ENCODE measurements around the gene DTNBP1.

The DTNBP1 gene

GRCh38 chr6:15578716-15579391 is 84.0 kb downstream of the DTNBP1 start:
- TF ChIP-seq POLR2AphosphoS5 (IDR thresholded peaks at IDR 0.05; ENCODE audit: low read depth, low read length): no peak
- no peak for TF ChIP-seq REST (IDR thresholded peaks at IDR 0.05; ENCODE audit: insufficient read depth in 1 of 2, low read depth in 2 of 2, low read length in 2 of 2)
- no peak for TF ChIP-seq SIN3A (IDR thresholded peaks at IDR 0.05; ENCODE audit: borderline replicate concordance, insufficient read depth, low read length)

- TF ChIP-seq TAF1 (IDR thresholded peaks at IDR 0.05; ENCODE audit: borderline replicate concordance, insufficient read depth, low read length) (no peak), FOXP2 (optimal IDR thresholded peaks at IDR 0.05; ENCODE audit: borderline replicate concordance, extremely low read depth, extremely low read length, insufficient read depth) (no peak), SIN3A (IDR thresholded peaks at IDR 0.05; ENCODE audit: borderline replicate concordance, insufficient read depth, low read length) (no peak), REST (IDR thresholded peaks at IDR 0.05; ENCODE audit: insufficient read depth in 1 of 2, low read depth in 2 of 2, low read length in 2 of 2) (no peak), POLR2AphosphoS5 (IDR thresholded peaks at IDR 0.05; ENCODE audit: low read depth, low read length) (no peak)
Observed at GRCh38 chr6:15577550-15578171, 85.2 kb downstream of the DTNBP1 start.

GRCh38 chr6:15577106-15577505 is 85.7 kb downstream of the DTNBP1 start:
- TF ChIP-seq FOXP2 (optimal IDR thresholded peaks at IDR 0.05; ENCODE audit: borderline replicate concordance, extremely low read depth, extremely low read length, insufficient read depth) (no peak), REST (IDR thresholded peaks at IDR 0.05; ENCODE audit: insufficient read depth in 1 of 2, low read depth in 2 of 2, low read length in 2 of 2) (no peak), TAF1 (IDR thresholded peaks at IDR 0.05; ENCODE audit: borderline replicate concordance, insufficient read depth, low read length) (no peak), SIN3A (IDR thresholded peaks at IDR 0.05; ENCODE audit: borderline replicate concordance, insufficient read depth, low read length) (no peak), POLR2AphosphoS5 (IDR thresholded peaks at IDR 0.05; ENCODE audit: low read depth, low read length) (no peak)

- TF ChIP-seq SIN3A (IDR thresholded peaks at IDR 0.05; ENCODE audit: borderline replicate concordance, insufficient read depth, low read length) (no peak), FOXP2 (optimal IDR thresholded peaks at IDR 0.05; ENCODE audit: borderline replicate concordance, extremely low read depth, extremely low read length, insufficient read depth) (peak; percentile 48)
Observed at GRCh38 chr6:15575357-15576033, 87.3 kb downstream of the DTNBP1 start.

GRCh38 chr6:15574486-15574885 is 88.3 kb downstream of the DTNBP1 start:
- TF ChIP-seq SIN3A (IDR thresholded peaks at IDR 0.05; ENCODE audit: borderline replicate concordance, insufficient read depth, low read length) (no peak), TAF1 (IDR thresholded peaks at IDR 0.05; ENCODE audit: borderline replicate concordance, insufficient read depth, low read length) (no peak), FOXP2 (optimal IDR thresholded peaks at IDR 0.05; ENCODE audit: borderline replicate concordance, extremely low read depth, extremely low read length, insufficient read depth) (no peak), REST (IDR thresholded peaks at IDR 0.05; ENCODE audit: insufficient read depth in 1 of 2, low read depth in 2 of 2, low read length in 2 of 2) (no peak)

Measured in PFSK-1 (cell line).